Stimulated activated CD8-positive, alpha-beta memory T cell treated with anti-CD3 and anti-CD28 coated beads, Interleukin-12 subunit alpha, Interleukin-12 subunit beta, amount 100 ng/mL, for 4 hours (primary cell): ENCODE results near the gene HOXD4.

ENCODE experiments used
- DNase-seq: peaks from one replicate; pipeline ENCODE4 v3.0.0-alpha.2; 2020; ENCODE audit warnings: low read depth

Gene HOXD4

GRCh38 chr2:176114120-176114929 is 37.0 kb upstream of the HOXD4 start:
- no peak for DNase-seq

GRCh38 chr2:176114930-176115625 is 36.3 kb upstream of the HOXD4 start:
- no peak for DNase-seq

GRCh38 chr2:176115883-176116813 is 35.2 kb upstream of the HOXD4 start, which contains the start of gene HOXD10:
Gene HOXD10, plus strand, starts transcription at chr2:176116778. Its CDS starts 56 bp downstream, at chr2:176116834.
- no peak for DNase-seq

GRCh38 chr2:176117162-176117822 is 34.1 kb upstream of the HOXD4 start:
- DNase-seq: no peak

GRCh38 chr2:176117823-176118371 is 33.5 kb upstream of the HOXD4 start:
- no peak for DNase-seq

- no peak for DNase-seq
Measured at GRCh38 chr2:176118601-176119339, 32.6 kb upstream of the HOXD4 start.

GRCh38 chr2:176120364-176121189 is 30.8 kb upstream of the HOXD4 start:
- DNase-seq: no peak

GRCh38 chr2:176121190-176122051 is 29.9 kb upstream of the HOXD4 start:
- DNase-seq: no peak

GRCh38 chr2:176122052-176122682 is 29.2 kb upstream of the HOXD4 start:
- DNase-seq: no peak

GRCh38 chr2:176122683-176123410 is 28.5 kb upstream of the HOXD4 start, which contains the start of gene HOXD9:
Gene HOXD9, plus strand, starts transcription at chr2:176122719. Its CDS starts 50 bp downstream, at chr2:176122769.
- no peak for DNase-seq

- no peak for DNase-seq
Measured at GRCh38 chr2:176123411-176124109, 27.8 kb upstream of the HOXD4 start.

GRCh38 chr2:176124110-176124946 is 27.0 kb upstream of the HOXD4 start:
- DNase-seq: no peak

GRCh38 chr2:176124947-176125771 is 26.2 kb upstream of the HOXD4 start:
- DNase-seq: no peak

- DNase-seq: no peak
Measured at GRCh38 chr2:176125772-176126054, 25.6 kb upstream of the HOXD4 start.
